DMS 273 (cell line): ENCODE data around the gene RERE.
"Not testable (repeated sequence)": the region's sequence is repeated elsewhere in the genome, so short reads cannot be mapped to it uniquely, and the experiment has no call there.

ENCODE experiments used
- DNase-seq: peaks from one replicate; lab custom pipeline; 2025; ENCODE audit not compliant: unreplicated experiment; lab: John Stamatoyannopoulos, UW

The RERE gene

DNA sequence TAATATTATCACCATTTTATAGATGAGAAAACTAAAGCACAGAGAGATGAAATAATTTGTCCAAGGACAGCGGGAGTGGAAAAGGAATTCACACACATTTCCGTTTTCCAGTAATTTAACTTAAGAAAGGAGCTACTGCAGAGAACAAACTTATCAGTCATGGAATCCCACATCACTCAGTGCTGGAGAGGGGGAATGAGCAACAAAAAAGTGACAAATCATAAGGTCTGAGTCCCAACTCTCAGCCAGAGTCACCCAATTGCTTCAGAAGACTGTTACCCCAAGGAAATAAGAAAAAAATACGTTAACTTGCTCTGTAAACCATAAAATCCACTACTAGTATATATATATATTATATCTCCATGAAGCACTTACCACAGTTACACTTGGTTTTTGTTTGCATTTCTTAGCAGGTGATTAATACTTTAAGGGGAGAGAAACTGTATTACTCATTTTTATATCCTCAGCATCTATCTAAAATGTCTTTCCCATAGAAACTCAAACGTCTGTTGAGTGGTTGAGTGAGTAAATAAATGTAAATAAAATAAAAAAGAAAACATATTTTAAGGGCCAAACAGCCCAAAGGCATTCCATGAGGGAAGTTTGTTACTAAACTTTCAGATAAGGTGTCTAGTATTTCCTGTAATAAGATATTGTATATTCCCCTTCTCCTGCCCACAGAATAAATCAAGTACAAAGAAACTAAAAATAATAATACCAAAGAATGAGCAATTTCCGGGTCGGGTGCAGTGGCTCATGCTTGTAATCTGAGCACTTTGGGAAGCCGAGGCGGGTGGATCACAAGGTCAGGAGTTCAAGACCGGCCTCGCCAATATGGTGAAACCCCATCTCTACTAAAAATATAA is 422.8 kb downstream of the RERE start:
- no peak for DNase-seq

DNA sequence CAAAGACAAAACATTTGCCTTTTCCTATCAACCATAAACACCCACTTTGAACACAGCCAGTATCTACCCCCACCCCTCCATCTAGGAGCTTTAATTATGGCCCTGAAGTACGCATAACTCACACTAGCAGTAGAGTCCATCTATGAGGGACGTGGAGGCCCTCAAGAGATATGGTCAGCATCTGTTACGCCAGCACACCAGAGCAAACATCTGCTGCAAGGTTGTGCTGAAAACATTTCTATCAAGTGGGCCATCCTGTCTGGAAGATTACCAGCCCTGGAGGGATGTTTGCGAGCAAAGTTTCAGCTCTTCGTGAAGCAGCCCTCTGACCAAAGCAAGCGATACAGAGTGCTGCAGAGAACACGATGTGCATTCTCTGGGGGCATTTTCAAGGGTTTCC is 424.9 kb downstream of the RERE start:
- DNase-seq = peak; percentile 14

DNA sequence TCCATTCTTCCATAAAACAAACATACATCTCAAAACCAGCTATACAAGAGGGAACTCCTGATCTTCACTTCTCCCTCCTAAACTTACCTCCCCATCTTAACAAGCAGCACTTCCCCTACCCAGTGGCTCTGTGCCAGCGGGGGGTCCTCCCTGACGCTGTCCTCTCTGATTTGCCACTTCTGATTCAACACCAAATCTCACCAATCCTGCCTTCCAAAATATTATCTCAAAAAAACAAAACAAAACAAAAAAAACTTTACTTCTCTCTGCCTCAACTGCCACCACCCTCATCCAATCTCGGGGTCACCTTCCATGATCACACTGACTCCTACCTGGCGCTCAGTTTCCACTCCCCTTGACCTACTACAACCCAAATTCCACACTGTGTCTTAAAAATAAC is 426.7 kb downstream of the RERE start:
- DNase-seq = no peak

DNA sequence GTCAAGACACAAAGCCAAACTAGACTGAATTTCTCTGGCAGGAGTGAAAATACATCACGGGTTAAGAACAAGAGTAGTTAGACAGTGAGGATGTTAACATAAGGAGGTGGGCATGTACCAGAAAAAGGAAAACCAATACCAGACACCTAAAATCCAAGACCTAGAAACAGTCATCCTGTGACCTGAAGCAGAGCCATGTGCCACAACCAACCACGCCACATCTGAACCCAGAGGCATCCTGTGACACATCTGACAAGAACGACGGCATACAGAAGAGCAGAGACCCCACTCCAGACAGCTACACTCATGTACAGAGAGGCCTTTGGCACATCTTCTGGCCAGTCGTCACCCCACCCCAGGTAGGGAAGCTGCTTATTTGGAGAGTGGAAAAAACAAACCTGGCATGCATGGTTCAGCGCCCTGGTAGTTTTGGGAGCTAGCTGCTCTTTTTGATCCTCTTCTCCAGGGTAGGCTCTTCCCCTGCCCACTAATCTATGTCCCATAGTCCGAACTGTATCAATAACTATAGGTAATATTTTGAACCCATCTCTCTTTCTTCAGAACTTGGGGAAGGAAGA is 427.4 kb downstream of the RERE start:
- DNase-seq = no peak

DNA sequence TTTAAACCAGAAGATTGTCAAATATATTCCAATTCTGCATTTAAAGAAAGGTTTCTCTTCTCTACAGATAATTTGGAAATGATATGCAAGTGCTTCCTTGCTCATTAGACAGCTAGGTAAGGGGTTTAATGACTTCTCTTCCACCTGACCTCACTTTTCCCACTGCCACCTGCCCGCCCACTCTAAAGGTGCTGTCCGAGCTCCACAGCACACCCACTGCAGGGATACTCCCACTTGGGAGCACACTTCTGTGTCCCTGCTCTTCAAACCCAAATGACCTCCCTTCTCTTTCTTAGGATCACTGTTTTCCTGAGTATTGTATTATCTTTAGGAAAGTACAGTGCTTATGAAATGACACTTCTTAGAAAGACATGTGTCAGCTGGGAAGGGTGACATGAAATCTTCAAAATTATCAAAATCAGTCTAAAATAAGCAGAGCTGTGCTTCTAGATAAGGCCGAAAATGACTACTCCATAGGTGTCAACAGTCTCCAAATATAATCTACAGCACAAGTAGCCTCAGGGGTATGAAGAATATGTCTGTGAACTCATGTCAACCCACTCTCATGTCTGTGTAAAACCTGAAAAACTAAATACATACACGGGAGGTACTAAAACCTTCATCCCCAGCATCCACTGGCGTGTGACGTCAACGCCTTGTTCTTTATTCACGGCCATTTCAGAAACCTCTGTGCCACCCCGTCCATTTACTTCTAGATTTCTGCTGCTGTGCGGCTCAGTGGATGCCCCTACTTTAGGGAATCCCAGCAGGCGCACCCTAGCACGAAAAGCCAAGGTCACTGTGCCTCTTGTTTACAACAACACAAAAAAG is 428.5 kb downstream of the RERE start:
- DNase-seq = no peak

DNA sequence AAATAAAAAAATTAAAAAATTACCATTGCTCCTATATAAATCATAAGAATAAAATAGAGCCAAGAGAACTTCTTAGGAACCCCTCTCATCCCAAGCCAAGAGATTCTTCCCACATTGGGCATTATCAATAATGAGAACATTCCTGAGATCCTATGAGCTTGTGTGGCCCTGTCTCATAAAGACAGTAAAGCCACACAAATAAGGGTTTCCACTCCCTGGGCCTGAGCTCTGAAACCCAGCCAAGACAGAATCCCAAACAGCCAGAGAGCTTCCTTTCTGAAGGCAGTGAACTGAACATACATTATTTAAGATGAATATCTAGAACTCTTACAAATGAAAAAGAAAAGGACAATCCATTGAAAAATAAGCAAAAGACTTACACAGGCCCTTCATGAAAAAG is 431.2 kb downstream of the RERE start:
- no peak for DNase-seq

DNA sequence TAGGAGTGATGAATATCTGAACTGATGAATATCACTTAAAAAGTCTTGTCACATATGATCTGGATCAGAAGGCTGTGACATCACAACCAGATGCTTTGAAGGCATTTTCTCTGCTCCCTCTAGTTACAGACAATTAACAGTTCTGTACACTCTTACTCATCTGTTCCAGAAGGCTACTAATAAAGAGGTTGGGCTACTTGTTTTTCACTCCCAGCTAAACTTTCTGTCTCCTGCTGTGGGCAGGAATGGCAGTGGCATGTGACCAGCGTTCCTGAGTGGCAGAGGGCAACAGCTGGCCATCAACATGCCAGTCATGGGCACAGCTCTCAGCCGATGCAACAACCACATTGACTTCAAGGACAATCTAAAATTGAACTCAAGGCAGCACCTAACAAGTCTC is 432.9 kb downstream of the RERE start:
- DNase-seq = no peak

DNA sequence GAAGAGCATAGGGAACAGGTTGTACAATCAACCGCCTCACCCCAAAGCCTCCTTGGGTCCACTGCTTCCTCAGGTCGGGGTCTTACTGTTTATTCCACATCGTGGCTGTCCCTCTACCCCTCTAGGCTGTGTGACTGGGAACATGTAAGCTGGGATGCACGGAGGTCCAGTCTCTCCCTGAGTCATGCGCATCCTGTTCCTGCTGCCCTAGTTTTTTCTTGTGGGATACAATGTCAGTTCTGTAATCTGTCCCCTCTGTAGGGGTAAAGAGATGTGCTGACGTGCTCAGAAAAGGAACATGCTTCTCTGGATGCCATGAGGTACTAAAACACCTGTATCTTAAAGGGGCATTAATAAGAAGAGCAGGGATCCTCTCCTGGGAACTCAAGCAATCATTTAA is 433.4 kb downstream of the RERE start:
- DNase-seq = no peak

DNA sequence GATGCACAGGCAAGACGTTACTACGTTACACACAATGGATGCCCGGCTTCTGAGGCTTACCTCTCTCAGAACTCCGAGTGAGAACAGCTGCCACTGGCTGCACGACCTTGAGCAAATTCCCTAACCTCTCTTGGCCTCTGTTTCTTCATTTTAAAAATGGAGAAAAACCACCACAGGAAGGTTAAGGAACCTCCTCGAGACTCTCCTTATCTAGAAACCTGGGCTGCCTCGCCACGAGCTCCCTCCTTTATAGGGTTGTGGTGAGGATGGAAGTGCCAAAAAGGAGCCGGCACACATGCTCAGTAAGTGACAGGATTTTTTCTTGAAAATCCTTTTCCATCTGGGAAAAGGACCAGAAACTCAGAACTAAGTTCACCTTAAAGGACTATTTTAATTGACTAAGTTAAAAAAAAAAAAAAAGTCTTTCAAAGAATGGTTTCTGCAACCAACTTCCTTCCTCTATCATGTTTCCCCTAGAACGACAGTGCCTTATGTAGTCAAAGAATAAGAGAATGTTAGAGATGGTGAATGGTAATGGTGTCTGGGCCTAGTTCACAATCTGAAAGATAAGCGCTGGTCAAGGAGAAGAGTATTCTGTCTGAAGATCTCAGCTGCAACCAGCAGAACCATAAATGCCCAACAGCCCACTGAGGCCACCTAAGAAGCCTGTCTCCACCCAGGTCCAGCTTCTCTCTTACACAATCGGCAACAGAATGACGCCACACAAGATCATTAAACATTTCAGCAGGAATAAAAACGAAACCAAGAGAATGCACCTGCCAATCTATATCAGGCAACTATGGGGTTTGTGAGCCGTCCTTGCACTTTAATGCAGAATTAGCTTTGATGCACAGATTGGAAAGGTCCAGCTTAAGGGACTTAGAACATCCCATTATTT is 434.6 kb downstream of the RERE start:
- no peak for DNase-seq

DNA sequence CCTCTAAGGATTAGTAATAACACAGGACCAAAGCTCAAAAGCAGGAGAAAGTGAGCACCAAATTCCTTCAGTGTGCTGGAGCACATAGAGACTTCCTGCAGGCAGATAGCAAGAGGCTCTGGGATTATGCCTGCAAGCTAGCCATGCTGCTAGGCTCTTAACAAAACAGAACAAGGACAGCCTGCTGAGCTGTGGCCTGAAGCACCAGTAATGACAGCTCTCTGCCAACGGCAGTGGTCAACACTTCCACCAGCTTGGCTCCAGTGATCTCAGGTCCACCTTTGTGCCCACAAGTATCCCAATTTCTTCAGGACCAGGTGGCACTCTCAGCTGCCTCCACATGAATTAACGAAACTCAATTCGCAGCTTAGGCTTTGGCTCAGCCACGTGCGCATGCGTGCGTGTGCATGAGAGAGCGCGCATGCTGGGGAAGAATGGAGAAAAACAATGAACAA is 435.4 kb downstream of the RERE start:
- DNase-seq = no peak

DNA sequence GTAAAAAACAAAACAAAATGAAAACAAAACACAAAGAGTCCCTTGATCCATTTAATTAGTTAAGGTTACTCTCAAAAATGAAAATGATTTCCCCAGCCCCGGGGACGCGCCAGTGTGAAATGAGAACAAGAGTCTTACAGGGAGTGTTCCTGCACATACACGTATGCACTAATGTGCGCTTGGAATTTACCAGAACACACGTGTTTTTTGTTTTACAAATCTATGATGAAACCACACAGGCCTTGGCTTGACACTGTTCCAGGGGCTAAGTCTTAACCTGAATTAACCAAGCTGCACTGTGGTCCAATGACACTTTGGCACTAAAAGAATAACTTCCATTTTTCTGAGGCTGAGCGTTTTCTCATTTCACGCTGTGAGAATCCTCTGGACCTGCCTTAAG is 435.8 kb downstream of the RERE start:
- no peak for DNase-seq

DNA sequence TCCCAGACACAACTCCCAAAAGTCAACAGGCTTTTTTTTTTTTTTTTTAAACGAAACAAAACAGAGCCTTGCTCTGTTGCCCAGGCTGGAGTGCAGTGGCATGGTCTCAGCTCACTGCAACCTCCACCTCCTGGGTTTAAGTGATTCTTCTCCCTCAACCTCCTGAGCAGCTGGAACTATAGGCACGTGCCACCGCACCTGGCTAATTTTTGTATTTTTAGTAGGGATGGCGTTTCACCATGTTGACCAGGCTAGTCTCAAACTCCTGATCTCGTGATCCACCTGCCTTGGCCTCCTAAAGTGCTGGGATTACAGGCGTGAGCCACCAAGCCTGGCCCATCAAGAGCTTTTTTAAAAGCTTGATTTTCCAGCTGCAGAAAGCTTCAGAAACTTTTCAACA is 437.1 kb downstream of the RERE start:
- not testable (repeated sequence) for DNase-seq

DNA sequence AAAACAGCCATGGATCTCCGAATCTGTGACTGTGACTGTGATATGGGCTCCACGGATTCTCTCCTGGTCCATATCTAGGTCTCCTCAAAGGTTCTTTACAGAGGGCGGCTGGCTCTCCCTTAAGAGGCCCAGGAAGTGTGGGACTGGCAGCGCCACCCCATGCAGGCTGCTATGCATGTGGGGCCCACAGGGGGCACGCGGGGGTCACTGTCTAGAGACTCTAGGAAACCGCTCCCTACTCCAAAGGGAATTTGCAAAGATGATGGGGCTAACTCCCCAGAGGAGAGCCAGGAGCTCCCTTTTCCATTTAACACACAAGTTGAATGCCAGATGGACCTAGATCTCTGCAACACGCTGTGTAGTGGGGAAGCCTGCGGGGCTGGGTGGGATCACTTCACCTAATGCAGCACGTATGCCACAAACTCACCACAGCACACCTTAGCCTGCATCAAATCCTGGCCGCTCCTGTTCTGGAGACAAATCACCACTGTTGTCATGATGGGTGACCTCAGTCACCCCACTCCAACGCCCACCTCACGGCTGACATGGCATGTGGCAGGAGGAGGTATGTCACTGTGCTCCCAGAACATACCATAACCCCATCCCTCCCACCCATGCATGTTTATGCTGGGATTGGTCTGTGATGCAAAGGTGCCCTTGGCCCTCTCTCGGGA is 437.8 kb downstream of the RERE start:
- no peak for DNase-seq

DNA sequence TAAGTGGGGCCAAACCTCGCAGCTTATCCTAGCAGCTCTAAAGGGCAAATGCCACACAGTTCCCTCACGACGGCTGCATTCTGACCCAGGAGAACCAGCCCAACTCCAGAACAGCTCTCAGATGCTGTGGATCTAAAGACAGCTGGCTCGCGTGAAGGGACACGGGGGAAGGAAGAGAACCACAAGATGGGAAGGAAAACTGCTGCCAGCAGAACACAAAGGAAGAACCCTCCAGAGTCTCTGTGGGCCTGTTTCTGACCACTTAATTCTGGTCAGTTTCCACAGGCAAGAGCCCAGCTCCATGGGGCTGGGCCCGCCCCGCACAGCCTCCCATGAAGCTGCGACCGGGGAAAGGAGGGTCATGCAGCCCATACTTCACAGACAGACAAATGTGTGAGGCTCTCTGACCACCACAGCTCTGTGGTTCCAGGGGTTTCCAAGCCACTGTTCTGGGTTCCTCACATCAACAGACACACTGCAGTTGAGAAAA is 438.4 kb downstream of the RERE start:
- DNase-seq = no peak

DNA sequence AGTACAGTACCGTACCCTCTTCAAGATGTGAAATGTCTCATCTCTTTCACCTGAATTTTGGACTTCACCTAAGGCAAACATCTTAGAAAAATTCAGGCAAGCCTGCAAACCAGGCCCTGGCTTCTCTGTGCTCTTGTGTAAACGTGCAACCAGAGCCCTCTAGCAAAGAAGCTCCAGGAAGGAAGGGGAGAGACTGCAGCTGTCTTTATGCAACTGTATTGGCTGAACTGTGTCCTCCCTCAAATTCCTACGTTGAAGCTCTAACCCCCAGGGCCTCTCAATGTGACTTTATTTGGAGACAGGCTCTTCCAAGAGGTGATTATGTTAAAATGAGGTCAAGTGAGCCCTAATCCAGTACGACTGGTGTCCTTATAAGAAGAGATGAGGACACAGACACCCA is 439.3 kb downstream of the RERE start:
- no peak for DNase-seq

DNA sequence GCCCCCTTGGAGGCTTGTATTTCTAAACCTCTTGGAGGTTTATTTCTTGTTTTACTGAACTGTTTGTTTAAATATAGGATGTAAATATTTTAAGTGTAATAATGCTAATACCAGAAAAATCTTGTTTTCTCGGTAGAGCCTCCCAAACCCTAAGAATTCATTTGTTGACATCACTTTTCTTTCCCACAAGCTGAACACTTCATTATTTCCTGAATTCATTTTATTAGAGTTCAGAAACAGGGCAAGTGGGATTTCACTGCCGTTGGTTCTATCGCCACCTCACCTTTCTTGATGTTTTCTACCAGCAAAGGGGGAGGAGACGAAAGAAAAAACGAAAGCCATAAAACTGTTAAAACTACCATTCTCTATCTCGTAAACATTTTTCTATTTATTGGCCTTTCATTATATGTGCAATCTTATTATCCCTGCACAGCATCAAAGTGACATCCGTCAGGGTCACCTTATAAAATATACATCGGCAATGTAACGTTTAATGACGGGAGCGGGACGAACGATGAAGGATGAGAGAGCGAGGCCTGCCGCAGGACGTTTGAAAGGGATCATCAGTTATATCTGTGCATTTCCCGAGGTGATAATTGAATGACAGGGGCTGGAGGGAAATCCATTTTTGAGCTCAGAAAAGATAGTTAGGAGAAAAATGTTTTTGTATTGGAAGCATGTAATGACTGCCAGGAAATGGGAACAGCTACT is 440.0 kb downstream of the RERE start:
- DNase-seq = no peak

DNA sequence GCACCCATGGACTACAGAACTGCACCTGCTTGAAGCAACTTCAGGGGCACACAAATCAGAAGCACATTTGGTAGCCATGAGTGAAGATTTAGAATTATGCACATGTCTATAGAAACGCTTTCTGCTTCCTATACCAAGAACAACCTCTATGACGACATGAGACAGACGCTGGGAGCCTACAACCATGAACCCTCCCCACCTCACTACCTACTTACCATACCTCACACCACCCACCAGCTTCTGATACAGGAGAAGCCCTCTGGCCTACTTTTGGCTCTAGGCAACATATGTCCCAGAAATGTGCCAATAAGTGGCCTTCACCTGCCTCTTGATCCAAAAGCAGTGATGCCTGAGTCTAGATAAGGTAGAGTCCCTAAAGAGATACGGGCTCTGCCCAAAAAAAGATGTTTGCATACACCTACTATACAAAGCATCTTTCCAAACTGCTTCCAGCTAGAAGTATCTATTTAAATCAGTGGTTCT is 441.0 kb downstream of the RERE start:
- no peak for DNase-seq

DNA sequence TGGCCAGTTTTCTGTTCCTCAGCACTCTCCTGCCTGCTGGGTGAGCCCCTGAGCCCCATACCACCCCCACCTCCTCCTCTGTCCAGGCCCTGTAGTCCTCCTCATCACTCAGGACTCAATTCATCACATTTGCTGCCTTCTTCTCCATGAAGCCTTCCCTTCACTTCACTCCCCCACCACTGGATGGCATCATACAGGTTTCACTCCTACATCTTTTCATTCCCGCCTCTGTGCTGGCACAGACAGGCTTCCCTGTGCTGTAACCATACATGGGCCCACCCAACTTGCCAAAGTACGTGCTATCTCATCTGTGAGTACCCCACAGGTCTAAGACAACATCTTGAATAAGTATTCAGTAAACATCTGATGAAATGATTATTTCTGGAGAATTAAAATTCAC is 442.6 kb downstream of the RERE start:
- DNase-seq = peak; percentile 63

DNA sequence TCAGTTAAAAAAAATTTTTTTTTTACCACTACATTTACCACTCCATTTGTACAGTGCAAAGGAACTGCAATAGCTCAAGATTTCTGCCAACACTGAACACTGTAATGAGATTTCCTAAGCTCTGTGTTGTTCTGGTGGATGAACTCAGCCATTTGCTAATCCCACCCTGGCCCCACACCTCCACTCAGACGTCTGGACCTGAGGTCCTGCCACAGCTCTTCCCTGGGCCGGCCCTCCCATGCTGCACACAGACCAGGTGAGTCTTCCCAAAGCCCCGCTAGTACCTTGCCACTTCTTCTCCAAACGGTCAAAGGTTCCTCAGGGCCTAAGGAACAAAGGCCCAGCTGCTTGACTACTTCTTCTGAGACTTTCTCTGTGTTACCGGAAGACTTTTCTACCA is 443.1 kb downstream of the RERE start:
- DNase-seq = no peak
